Bronchial epithelial cell (primary cell): ENCODE data around the gene GATAD2B. TPM values are rescaled to one million over a fixed set of nuclear protein-coding genes. Genes with fewer than 3 reads are reported as not detected.

Source experiments
- DNase-seq: peaks from one replicate; pipeline ENCODE4 v3.0.0-alpha.2; 2010; ENCODE audit warnings: low read depth
- FAIRE-seq: peaks from 2 replicates; lab custom pipeline; 2011; peaks lifted over from hg19 to GRCh38; lab: Jason Lieb, UNC
- H3K27me3 ChIP-seq: 2 replicates; pipeline ENCODE4 v1.5.1; 2011; ENCODE audit warnings: low read length; ENCODE audit not compliant: control insufficient read depth, insufficient read depth
- H3K36me3 ChIP-seq: 2 replicates; pipeline ENCODE4 v1.5.1; 2011; ENCODE audit warnings: low read length; ENCODE audit not compliant: control insufficient read depth, insufficient read depth
- H3K4me3 ChIP-seq: 2 replicates; pipeline ENCODE4 v1.5.1; 2011; ENCODE audit warnings: mild to moderate bottlenecking, low read depth, low read length, control low read depth
- total RNA-seq: library from RNA; depleted of rRNA; stranded (reverse); fragments of >200 nt; gene quantifications from 2 replicates; pipeline ENCODE4 v1.2.1, GENCODE V29; 2014
- TF ChIP-seq, protein P1 (sequence below): IDR thresholded peaks from 2 replicates; pipeline ENCODE4 v1.5.1; 2011; ENCODE audit warnings: mild to moderate bottlenecking, moderate library complexity, low read length, control low read depth, inconsistent platforms; ENCODE audit not compliant: insufficient read depth, severe bottlenecking

GATAD2B gene
- total RNA-seq, 1 donor from 2014 or later: 1.8 TPM

- no peak overlapping the region for H3K4me3 ChIP-seq
- DNase-seq (no peak), FAIRE-seq (no peak)
- TF ChIP-seq, protein P1, sequence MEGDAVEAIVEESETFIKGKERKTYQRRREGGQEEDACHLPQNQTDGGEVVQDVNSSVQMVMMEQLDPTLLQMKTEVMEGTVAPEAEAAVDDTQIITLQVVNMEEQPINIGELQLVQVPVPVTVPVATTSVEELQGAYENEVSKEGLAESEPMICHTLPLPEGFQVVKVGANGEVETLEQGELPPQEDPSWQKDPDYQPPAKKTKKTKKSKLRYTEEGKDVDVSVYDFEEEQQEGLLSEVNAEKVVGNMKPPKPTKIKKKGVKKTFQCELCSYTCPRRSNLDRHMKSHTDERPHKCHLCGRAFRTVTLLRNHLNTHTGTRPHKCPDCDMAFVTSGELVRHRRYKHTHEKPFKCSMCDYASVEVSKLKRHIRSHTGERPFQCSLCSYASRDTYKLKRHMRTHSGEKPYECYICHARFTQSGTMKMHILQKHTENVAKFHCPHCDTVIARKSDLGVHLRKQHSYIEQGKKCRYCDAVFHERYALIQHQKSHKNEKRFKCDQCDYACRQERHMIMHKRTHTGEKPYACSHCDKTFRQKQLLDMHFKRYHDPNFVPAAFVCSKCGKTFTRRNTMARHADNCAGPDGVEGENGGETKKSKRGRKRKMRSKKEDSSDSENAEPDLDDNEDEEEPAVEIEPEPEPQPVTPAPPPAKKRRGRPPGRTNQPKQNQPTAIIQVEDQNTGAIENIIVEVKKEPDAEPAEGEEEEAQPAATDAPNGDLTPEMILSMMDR: no peak
- no peaks in the 10 kb centered on the region for H3K36me3 ChIP-seq
- H3K27me3 ChIP-seq: no peaks in the 10 kb centered on the region
Observed at GRCh38 chr1:153882296-153882912, 40.4 kb downstream of the GATAD2B start.

DNA sequence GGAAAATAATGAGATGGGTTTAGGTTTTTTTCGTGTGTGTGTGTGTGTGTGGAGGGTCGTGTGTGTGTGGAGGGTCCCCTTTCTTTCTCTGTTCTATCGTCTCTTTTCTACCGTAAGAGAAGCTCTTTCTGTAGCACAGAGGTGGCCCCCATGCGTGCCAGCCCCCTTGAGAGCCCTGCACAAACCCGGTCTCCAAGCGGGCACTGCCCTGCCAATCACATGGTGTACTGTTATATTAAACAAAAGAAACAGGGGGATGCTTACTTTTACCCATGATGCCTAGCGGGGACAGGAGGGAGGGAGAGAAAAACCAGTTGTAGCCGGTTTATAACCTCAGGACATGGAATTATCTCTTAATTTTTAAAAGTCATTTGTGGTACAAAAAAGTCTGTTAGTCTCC is 41.0 kb downstream of the GATAD2B start:
- TF ChIP-seq, protein P1: no peak
- no peak for DNase-seq
- FAIRE-seq: no peak
- Histone ChIP-seq H3K4me3 (no peak overlapping the region), H3K36me3 (no peaks in the 10 kb centered on the region), H3K27me3 (no peaks in the 10 kb centered on the region)

GRCh38 chr1:153880962-153881361 is 41.8 kb downstream of the GATAD2B start:
- no peak overlapping the region for H3K4me3 ChIP-seq
- no peak for FAIRE-seq

GRCh38 chr1:153880024-153880423 is 42.7 kb downstream of the GATAD2B start:
- DNase-seq: no peak
- FAIRE-seq: no peak
- TF ChIP-seq, protein P1: no peak
- Histone ChIP-seq H3K27me3 (no peaks in the 10 kb centered on the region), H3K36me3 (no peaks in the 10 kb centered on the region), H3K4me3 (no peak overlapping the region)

More at GRCh38 chr1:153880962-153881361, 41.8 kb downstream of the GATAD2B start:
- TF ChIP-seq, protein P1: no peak
- Histone ChIP-seq H3K27me3 (no peaks in the 10 kb centered on the region), H3K36me3 (no peaks in the 10 kb centered on the region)
- peak; percentile 89 for DNase-seq

- TF ChIP-seq, protein P1: no peak
- Histone ChIP-seq H3K27me3 (no peaks in the 10 kb centered on the region), H3K36me3 (no peaks in the 10 kb centered on the region), H3K4me3 (no peak overlapping the region)
- FAIRE-seq: no peak
- DNase-seq: no peak
Observed at GRCh38 chr1:153877112-153877511, 45.7 kb downstream of the GATAD2B start.

GRCh38 chr1:153872934-153873333 is 49.8 kb downstream of the GATAD2B start:
- Histone ChIP-seq H3K36me3 (no peaks in the 10 kb centered on the region), H3K27me3 (no peaks in the 10 kb centered on the region), H3K4me3 (no peak overlapping the region)
- TF ChIP-seq, protein P1: no peak
- FAIRE-seq (no peak), DNase-seq (no peak)
